ENCODE data around the gene STRN. TPM values are rescaled to one million over a fixed set of nuclear protein-coding genes. Genes with fewer than 3 reads are reported as not detected.

STRN gene
- total and polyA plus RNA-seq, 2 of the 13 experiments (the other 11 are each of a cell fraction or from before 2014, with no cell fraction given), result 10.4 to 19.3 TPM

GRCh38 chr2:36809069-36809445 is 157.3 kb downstream of the STRN start:
- intact Hi-C loops (cut with micrococcal nuclease; ENCODE audit: unreplicated experiment) (no loop called here), in situ Hi-C loops (cut with HindIII; ENCODE audit: extremely low pct_ligation_motif_present, low pct_unique_long_range_greater_than_20kb) (no loop called here)
- Histone ChIP-seq H3K9ac (ENCODE audit: insufficient read depth, low read depth, low read length) (no peak overlapping the region), H2AFZ (ENCODE audit: low read length) (no peak overlapping the region), H3K4me3 (replicated peaks in 1 of 3; ENCODE audit: insufficient read depth in 1 of 3, low read depth in 2 of 3, low read length in 3 of 3) (no peak overlapping the region), H3K9me3 (ENCODE audit: low read length) (no peaks in the 10 kb centered on the region), H3K27ac (ENCODE audit: extremely low read length, insufficient read depth, low read length) (no peak overlapping the region), H3K4me1 (ENCODE audit: insufficient read depth, low read length) (no peaks in the 10 kb centered on the region), H4K20me1 (ENCODE audit: insufficient read depth, low read length) (no peaks in the 10 kb centered on the region), H3K79me2 (ENCODE audit: insufficient read depth, low read length) (no peaks in the 10 kb centered on the region), H3K27me3 (ENCODE audit: control insufficient read depth in 1 of 2, insufficient read depth in 2 of 2, low read length in 2 of 2) (peaks cover 4 to 14% of the 10 kb centered on the region in 2 experiments; a peak in 2 of 5 replicates), H3K4me2 (ENCODE audit: low read depth, low read length) (no peak overlapping the region), H3K36me3 (replicated peaks in 1 of 2; ENCODE audit: control insufficient read depth in 1 of 2, insufficient read depth in 2 of 2, low read length in 2 of 2) (no peaks in the 10 kb centered on the region)
- WGBS (ENCODE audit: low lambda C conversion rate), result 86% methylated on average over 3 of the region's 3 CpGs
- no TSS peak for BruUV-seq (replicated peaks)
- ChIA-PET POLR2A (no interaction called here), CTCF (ENCODE audit: low intra/inter-chr PET ratio, low total read pairs) (no interaction called here)
- TF ChIP-seq ATF1 (CRISPR knock-in tag; IDR thresholded peaks at IDR 0.05), result no peak
- no peak for TF ChIP-seq ZNF530 (CRISPR knock-in tag; IDR thresholded peaks at IDR 0.05; ENCODE audit: low read depth)
- no peak for FAIRE-seq
- no peak for ATAC-seq
- no peak for DNase-seq (ENCODE audit: low spot score)

DNA sequence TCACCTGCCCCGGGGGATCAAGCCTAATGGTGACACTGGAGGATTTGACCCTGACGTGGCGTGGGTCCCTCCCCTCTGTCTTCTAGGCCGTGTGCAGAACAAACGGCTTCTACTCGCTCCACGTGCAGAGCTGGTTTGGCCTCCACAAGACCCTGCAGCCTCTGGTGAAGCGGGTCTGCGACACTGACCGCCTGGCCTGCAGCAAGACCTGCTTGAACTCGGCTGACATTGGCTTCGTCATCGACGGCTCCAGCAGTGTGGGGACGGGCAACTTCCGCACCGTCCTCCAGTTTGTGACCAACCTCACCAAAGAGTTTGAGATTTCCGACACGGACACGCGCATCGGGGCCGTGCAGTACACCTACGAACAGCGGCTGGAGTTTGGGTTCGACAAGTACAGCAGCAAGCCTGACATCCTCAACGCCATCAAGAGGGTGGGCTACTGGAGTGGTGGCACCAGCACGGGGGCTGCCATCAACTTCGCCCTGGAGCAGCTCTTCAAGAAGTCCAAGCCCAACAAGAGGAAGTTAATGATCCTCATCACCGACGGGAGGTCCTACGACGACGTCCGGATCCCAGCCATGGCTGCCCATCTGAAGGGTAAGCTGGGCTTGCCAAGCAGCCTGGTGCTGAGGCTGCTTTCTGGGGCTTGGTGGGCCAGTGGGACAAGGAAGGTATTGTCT is 157.8 kb downstream of the STRN start:
- no peak overlapping the region for H3K4me3 ChIP-seq (replicated peaks in 1 of 3; ENCODE audit: insufficient read depth in 1 of 3, low read depth in 2 of 3, low read length in 3 of 3)
- DNase-seq (ENCODE audit: low spot score) (no peak), ATAC-seq (no peak), FAIRE-seq (no peak)
- H2AFZ ChIP-seq (ENCODE audit: low read length), result no peak overlapping the region
- intact Hi-C loops (cut with micrococcal nuclease; ENCODE audit: unreplicated experiment), result no loop called here
- H3K9ac ChIP-seq (ENCODE audit: insufficient read depth, low read depth, low read length), result no peak overlapping the region
- in situ Hi-C loops (cut with HindIII; ENCODE audit: extremely low pct_ligation_motif_present, low pct_unique_long_range_greater_than_20kb), result no loop called here
- no peak overlapping the region for H3K4me2 ChIP-seq (ENCODE audit: low read depth, low read length)
- H4K20me1 ChIP-seq (ENCODE audit: insufficient read depth, low read length), result no peaks in the 10 kb centered on the region
- H3K9me3 ChIP-seq (ENCODE audit: low read length), result no peaks in the 10 kb centered on the region
- peaks cover 4 to 16% of the 10 kb centered on the region in 2 experiments; a peak in 2 of 5 replicates for H3K27me3 ChIP-seq (ENCODE audit: control insufficient read depth in 1 of 2, insufficient read depth in 2 of 2, low read length in 2 of 2)
- ChIA-PET POLR2A (no interaction called here), CTCF (ENCODE audit: low intra/inter-chr PET ratio, low total read pairs) (no interaction called here)
- TF ChIP-seq CSRNP1 (CRISPR knock-in tag; IDR thresholded peaks at IDR 0.05) (no peak), ZNF652 (CRISPR knock-in tag; IDR thresholded peaks at IDR 0.05; ENCODE audit: borderline replicate concordance, low read depth) (no peak), ZNF761 (CRISPR knock-in tag; conservative IDR thresholded peaks at IDR 0.05) (peak; percentile 98), KLF12 (CRISPR knock-in tag; IDR thresholded peaks at IDR 0.05; ENCODE audit: borderline replicate concordance) (no peak)
- TF ChIP-seq, protein P1, sequence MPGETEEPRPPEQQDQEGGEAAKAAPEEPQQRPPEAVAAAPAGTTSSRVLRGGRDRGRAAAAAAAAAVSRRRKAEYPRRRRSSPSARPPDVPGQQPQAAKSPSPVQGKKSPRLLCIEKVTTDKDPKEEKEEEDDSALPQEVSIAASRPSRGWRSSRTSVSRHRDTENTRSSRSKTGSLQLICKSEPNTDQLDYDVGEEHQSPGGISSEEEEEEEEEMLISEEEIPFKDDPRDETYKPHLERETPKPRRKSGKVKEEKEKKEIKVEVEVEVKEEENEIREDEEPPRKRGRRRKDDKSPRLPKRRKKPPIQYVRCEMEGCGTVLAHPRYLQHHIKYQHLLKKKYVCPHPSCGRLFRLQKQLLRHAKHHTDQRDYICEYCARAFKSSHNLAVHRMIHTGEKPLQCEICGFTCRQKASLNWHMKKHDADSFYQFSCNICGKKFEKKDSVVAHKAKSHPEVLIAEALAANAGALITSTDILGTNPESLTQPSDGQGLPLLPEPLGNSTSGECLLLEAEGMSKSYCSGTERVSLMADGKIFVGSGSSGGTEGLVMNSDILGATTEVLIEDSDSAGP (CRISPR knock-in tag; IDR thresholded peaks at IDR 0.05; ENCODE audit: borderline replicate concordance), result no peak
- TF ChIP-seq, protein P2, sequence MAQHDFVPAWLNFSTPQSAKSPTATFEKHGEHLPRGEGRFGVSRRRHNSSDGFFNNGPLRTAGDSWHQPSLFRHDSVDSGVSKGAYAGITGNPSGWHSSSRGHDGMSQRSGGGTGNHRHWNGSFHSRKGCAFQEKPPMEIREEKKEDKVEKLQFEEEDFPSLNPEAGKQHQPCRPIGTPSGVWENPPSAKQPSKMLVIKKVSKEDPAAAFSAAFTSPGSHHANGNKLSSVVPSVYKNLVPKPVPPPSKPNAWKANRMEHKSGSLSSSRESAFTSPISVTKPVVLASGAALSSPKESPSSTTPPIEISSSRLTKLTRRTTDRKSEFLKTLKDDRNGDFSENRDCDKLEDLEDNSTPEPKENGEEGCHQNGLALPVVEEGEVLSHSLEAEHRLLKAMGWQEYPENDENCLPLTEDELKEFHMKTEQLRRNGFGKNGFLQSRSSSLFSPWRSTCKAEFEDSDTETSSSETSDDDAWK (CRISPR knock-in tag; IDR thresholded peaks at IDR 0.05), result no peak
- no TSS peak for BruUV-seq (replicated peaks)
- no peaks in the 10 kb centered on the region for H3K36me3 ChIP-seq (replicated peaks in 1 of 2; ENCODE audit: control insufficient read depth in 1 of 2, insufficient read depth in 2 of 2, low read length in 2 of 2)
- no peak overlapping the region for H3K27ac ChIP-seq (ENCODE audit: extremely low read length, insufficient read depth, low read length)
- 71% methylated on average over 31 of the region's 35 CpGs for WGBS (ENCODE audit: low lambda C conversion rate)
- no peaks in the 10 kb centered on the region for H3K79me2 ChIP-seq (ENCODE audit: insufficient read depth, low read length)
- no peaks in the 10 kb centered on the region for H3K4me1 ChIP-seq (ENCODE audit: insufficient read depth, low read length)
